Common myeloid progenitor, CD34-positive (primary cell): ENCODE data around the gene CTRB1.

ENCODE experiments used
- CTCF ChIA-PET: fragments of 350-600 bp; sonication (Branson Sonifier 250); formaldehyde crosslinking; loops from one replicate; lab custom pipeline; 2021; ENCODE audit warnings: antibody characterized with exemption; lab: Charles Lee
- POLR2A ChIA-PET: fragments of 350-600 bp; sonication (Branson Sonifier 250); formaldehyde crosslinking; loops from one replicate; lab custom pipeline; 2021; ENCODE audit warnings: antibody characterized with exemption; lab: Charles Lee
- DNase-seq, 3 donors: peaks; one replicate each; pipeline versions ENCODE4 v3.0.0 to v3.0.0-alpha.2; 2013
- H3K27ac ChIP-seq, 2 experiments: 1 replicate in 1 of 2; 2 replicates in 1 of 2; pipeline ENCODE4 v1.7.0; 2013; ENCODE audit warnings: inconsistent platforms in 2 of 2, low read length in 2 of 2, mild to moderate bottlenecking in 2 of 2, low read depth in 1 of 2, moderate library complexity in 1 of 2; ENCODE audit not compliant: severe bottlenecking in 2 of 2, insufficient read depth in 1 of 2, poor library complexity in 1 of 2
- H3K27me3 ChIP-seq, 5 experiments: replicated peaks in 2 of 5; 1 replicate in 3 of 5; 2 replicates in 2 of 5; pipeline versions ENCODE4 v1.6.1 to v1.7.0; 2013; ENCODE audit warnings: low read length in 4 of 5, mild to moderate bottlenecking in 2 of 5, moderate library complexity in 2 of 5, inconsistent platforms in 1 of 5; ENCODE audit not compliant: insufficient read depth in 5 of 5, control insufficient read depth in 4 of 5
- H3K36me3 ChIP-seq, 4 experiments: 1 replicate in 2 of 4; 2 replicates in 2 of 4; pipeline versions ENCODE4 v1.6.1 to v1.7.0; 2013; ENCODE audit warnings: low read length in 3 of 4, control low read depth in 1 of 4, mild to moderate bottlenecking in 1 of 4; ENCODE audit not compliant: control insufficient read depth in 4 of 4, insufficient read depth in 4 of 4
- H3K4me1 ChIP-seq, 4 experiments: 1 replicate in 3 of 4; 2 replicates in 1 of 4; pipeline versions ENCODE4 v1.6.1 to v1.7.1; 2013; ENCODE audit warnings: low read length in 3 of 4, mild to moderate bottlenecking in 3 of 4, control low read depth in 1 of 4, inconsistent platforms in 1 of 4, moderate library complexity in 1 of 4; ENCODE audit not compliant: control insufficient read depth in 4 of 4, insufficient read depth in 4 of 4; ENCODE audit errors: control extremely low read depth in 1 of 4
- H3K4me3 ChIP-seq, 7 experiments: 1 replicate in 4 of 7; 2 replicates in 3 of 7; pipeline versions ENCODE4 v1.5.1 to v1.7.0; 2013; ENCODE audit warnings: mild to moderate bottlenecking in 7 of 7, low read length in 6 of 7, moderate library complexity in 6 of 7, inconsistent platforms in 2 of 7, low read depth in 2 of 7, control low read depth in 1 of 7; ENCODE audit not compliant: insufficient read depth in 4 of 7, control insufficient read depth in 1 of 7; ENCODE audit errors: extremely low read depth in 1 of 7
- H3K9me3 ChIP-seq, 5 experiments: 1 replicate in 4 of 5; 2 replicates in 1 of 5; pipeline versions ENCODE4 v1.6.1 to v1.7.1; 2013; ENCODE audit warnings: low read length in 4 of 5, mild to moderate bottlenecking in 2 of 5, inconsistent platforms in 1 of 5, low read depth in 1 of 5, moderate library complexity in 1 of 5; ENCODE audit not compliant: control insufficient read depth in 4 of 5, insufficient read depth in 2 of 5; ENCODE audit errors: control extremely low read depth in 1 of 5
- WGBS: methylation state at CpG from one replicate; pipeline ENCODE4 v1.1.5; 2013; ENCODE audit not compliant: insufficient coverage; 5-methylcytosine and 5-hydroxymethylcytosine counted together

Gene CTRB1

GRCh38 chr16:75262800-75263127, 44.0 kb downstream of the CTRB1 start:
- CTCF ChIA-PET, result no interaction called here
- Histone ChIP-seq H3K9me3 (no peaks in the 10 kb centered on the region), H3K27ac (no peak overlapping the region), H3K4me3 (no peak overlapping the region), H3K36me3 (no peaks in the 10 kb centered on the region), H3K27me3 (peaks cover 0 to 95% (median 36%) of the 10 kb centered on the region in 5 experiments), H3K4me1 (peaks cover 0 to 15% (median 13%) of the 10 kb centered on the region in 4 experiments)
- POLR2A ChIA-PET, result no interaction called here
- WGBS, result 93% methylated on average over 5 of the region's 5 CpGs
- DNase-seq, result no peak

GRCh38 chr16:75263291-75263962, 44.6 kb downstream of the CTRB1 start:
- H3K27ac ChIP-seq, result no peak overlapping the region
- POLR2A ChIA-PET, result no interaction called here
- CTCF ChIA-PET, result no interaction called here
- no peaks in the 10 kb centered on the region for H3K9me3 ChIP-seq
- peaks cover 0 to 95% (median 37%) of the 10 kb centered on the region in 5 experiments for H3K27me3 ChIP-seq
- no peaks in the 10 kb centered on the region for H3K36me3 ChIP-seq
- DNase-seq, result no peak
- peaks cover 0 to 15% (median 13%) of the 10 kb centered on the region in 4 experiments for H3K4me1 ChIP-seq
- H3K4me3 ChIP-seq, result no peak overlapping the region
- WGBS, result 94% methylated on average over 12 of the region's 14 CpGs

- H3K27ac ChIP-seq, result no peak overlapping the region
- ChIA-PET CTCF (no interaction called here), POLR2A (no interaction called here)
- no peak for DNase-seq
- peaks cover 0 to 15% (median 13%) of the 10 kb centered on the region in 4 experiments for H3K4me1 ChIP-seq
- H3K4me3 ChIP-seq, result no peak overlapping the region
- H3K36me3 ChIP-seq, result no peaks in the 10 kb centered on the region
- H3K27me3 ChIP-seq, result peaks cover 0 to 93% (median 37%) of the 10 kb centered on the region in 5 experiments
- no peaks in the 10 kb centered on the region for H3K9me3 ChIP-seq
- WGBS, result 85% methylated on average over 7 of the region's 8 CpGs
Observed at GRCh38 chr16:75263963-75264445, 45.2 kb downstream of the CTRB1 start.

- H3K27me3 ChIP-seq, result peaks cover 0 to 91% (median 37%) of the 10 kb centered on the region in 5 experiments
- no peaks in the 10 kb centered on the region for H3K36me3 ChIP-seq
- ChIA-PET POLR2A (no interaction called here), CTCF (no interaction called here)
- peaks cover 0 to 15% (median 13%) of the 10 kb centered on the region in 4 experiments for H3K4me1 ChIP-seq
- H3K27ac ChIP-seq, result no peak overlapping the region
- 71% methylated on average over 12 of the region's 14 CpGs for WGBS
- no peak overlapping the region for H3K4me3 ChIP-seq
- no peaks in the 10 kb centered on the region for H3K9me3 ChIP-seq
- DNase-seq, result no peak
Observed at GRCh38 chr16:75264457-75264998, 45.7 kb downstream of the CTRB1 start.

- POLR2A ChIA-PET, result no interaction called here
- Histone ChIP-seq H3K4me1 (peaks cover 0 to 15% (median 13%) of the 10 kb centered on the region in 4 experiments), H3K36me3 (no peaks in the 10 kb centered on the region), H3K9me3 (no peaks in the 10 kb centered on the region), H3K27ac (no peak overlapping the region), H3K4me3 (peak overlapping the region; percentile 13 to 55 (median 48)), H3K27me3 (peaks cover 0 to 90% (median 41%) of the 10 kb centered on the region in 5 experiments)
- CTCF ChIA-PET, result no interaction called here
- DNase-seq, result no peak
- WGBS, result 5% methylated on average over 44 of the region's 74 CpGs
Observed at GRCh38 chr16:75264999-75265910, 46.5 kb downstream of the CTRB1 start.

- peaks cover 0 to 15% (median 13%) of the 10 kb centered on the region in 4 experiments for H3K4me1 ChIP-seq
- CTCF ChIA-PET, result interaction anchor here (1.4 kb wide), 1 partner anchor 37 kb away, joined by 4 read pairs; no protein-coding TSS in a partner anchor
- no peaks in the 10 kb centered on the region for H3K9me3 ChIP-seq
- POLR2A ChIA-PET, result interaction anchor here (0.6 to 1.4 kb wide), 3 partner anchors 10 to 56 kb away, joined by 3 read pairs; no protein-coding TSS in a partner anchor
- H3K27ac ChIP-seq, result no peak overlapping the region
- peaks cover 0 to 90% (median 42%) of the 10 kb centered on the region in 5 experiments for H3K27me3 ChIP-seq
- H3K4me3 ChIP-seq, result peak overlapping the region; percentile 13 to 55 (median 48)
- H3K36me3 ChIP-seq, result no peaks in the 10 kb centered on the region
- 9% methylated on average over 56 of the region's 62 CpGs for WGBS
- DNase-seq, result no peak
Observed at GRCh38 chr16:75265911-75266701, 47.3 kb downstream of the CTRB1 start.
